NCI-H69 (cell line): ENCODE measurements around the gene PHACTR3.

Experiments
- DNase-seq: peaks from one replicate; lab custom pipeline; 2025; lab: John Stamatoyannopoulos, UW

Gene PHACTR3

DNA sequence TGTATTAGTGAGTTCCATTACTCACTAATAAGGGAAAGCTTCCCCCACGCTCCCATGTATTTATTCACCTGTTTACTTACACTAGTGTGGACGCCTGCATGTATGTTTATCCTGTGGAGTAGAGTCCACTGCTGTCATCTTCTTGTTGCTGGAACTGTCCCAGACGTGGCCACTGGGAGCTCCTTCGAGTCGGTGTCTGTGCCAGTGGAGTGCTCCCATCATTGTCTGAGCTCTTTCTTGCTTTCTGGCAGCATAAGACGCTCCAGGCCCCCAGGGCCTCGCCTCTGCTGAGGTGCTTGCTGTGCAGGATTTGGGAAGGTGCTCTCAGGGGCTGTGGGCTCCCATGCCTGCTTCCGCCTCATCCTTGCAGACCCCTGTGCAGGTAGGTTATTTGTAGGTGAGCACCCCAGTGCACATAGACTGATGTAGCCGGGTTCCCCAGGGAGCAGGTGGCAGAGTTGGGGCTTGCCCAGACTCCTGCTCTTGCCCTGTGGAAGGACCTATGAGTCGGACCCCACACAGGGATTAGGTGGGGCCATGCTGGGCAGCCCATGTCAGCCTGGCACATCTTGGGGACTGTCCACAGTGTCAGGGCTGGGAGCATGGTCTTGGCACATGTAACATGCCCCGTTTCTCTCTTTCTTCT lies 16.6 kb downstream of the PHACTR3 start:
- no peak for DNase-seq

- no peak for DNase-seq
These were observed 18.2 kb downstream of the PHACTR3 start for GRCh38 chr20:59622496-59622895.

DNA sequence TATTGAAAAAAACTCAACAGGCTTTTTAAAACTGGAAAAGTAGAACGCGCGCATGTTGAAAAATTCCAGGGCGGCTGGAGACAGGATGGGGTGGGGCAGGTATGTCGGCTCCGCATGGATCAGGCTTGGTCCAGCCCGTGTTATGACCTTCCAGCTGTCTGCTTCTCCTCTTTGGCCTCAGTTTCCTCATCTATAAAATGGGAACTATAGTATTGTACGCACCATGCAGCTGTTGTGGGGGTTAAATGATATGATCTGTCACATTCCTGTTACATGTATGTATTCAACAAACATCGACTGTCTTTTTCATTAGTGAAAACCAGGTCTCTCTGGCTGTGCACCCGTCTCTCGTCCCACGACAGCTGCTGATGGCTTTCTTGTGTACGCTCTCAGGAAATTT lies 18.8 kb downstream of the PHACTR3 start:
- no peak for DNase-seq

GRCh38 chr20:59623583-59623982 lies 19.2 kb downstream of the PHACTR3 start:
- no peak for DNase-seq

GRCh38 chr20:59624401-59624800 lies 20.1 kb downstream of the PHACTR3 start:
- DNase-seq: no peak

DNA sequence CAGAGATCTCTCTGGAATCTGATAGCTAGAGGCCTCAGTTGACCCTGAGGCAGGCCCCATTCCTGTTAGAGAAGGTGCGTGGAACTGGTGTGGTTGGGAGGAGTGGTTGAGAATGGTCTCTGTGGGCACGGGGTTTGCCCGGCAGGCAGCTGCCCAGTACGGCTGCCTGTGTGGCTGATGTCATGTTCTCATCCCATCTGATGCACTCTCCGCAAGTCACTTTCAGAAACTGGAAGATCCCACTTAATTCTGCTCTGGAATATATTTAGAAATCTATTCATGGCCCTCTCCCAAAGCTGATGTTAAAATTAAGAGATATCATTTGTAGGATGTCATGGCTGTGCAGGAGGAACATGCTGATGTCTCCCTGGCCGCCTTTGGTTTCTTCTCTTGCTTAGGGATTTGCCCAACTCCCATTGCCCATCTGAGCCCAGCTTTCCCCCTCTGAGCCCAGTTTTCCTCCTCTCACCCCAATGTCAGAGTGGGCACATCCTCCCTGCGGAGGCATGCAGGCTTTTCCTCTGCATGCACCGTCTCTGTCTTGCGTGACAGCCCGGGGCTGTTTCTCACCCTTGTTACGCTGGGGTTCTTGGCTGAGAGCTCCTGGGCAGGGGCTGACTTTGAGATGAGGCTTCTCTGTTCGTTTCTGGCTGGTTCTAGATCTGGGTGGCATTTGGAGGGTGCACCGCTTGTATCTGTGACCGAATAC lies 21.0 kb downstream of the PHACTR3 start:
- no peak for DNase-seq

DNA sequence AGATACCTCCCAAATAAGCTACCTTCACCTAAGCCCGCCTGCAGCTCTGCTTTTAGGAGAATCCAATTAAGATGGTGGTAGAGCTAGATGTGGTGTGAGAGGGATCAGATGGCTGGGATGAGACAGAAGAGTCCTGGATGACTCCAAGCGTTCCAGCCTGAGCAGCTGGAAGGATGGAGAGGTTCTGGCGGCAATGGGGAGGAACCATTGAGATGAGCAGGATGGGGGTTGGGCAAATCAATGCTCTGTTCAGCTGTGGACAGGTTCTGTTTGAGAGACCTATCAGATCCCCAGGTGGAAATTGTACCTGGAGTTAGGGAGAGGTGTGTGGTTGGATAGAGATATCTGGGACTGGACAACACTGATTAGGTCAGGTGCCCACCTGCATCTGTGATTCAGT lies 23.0 kb downstream of the PHACTR3 start:
- no peak for DNase-seq

GRCh38 chr20:59628171-59628570 lies 23.8 kb downstream of the PHACTR3 start:
- DNase-seq: no peak

DNA sequence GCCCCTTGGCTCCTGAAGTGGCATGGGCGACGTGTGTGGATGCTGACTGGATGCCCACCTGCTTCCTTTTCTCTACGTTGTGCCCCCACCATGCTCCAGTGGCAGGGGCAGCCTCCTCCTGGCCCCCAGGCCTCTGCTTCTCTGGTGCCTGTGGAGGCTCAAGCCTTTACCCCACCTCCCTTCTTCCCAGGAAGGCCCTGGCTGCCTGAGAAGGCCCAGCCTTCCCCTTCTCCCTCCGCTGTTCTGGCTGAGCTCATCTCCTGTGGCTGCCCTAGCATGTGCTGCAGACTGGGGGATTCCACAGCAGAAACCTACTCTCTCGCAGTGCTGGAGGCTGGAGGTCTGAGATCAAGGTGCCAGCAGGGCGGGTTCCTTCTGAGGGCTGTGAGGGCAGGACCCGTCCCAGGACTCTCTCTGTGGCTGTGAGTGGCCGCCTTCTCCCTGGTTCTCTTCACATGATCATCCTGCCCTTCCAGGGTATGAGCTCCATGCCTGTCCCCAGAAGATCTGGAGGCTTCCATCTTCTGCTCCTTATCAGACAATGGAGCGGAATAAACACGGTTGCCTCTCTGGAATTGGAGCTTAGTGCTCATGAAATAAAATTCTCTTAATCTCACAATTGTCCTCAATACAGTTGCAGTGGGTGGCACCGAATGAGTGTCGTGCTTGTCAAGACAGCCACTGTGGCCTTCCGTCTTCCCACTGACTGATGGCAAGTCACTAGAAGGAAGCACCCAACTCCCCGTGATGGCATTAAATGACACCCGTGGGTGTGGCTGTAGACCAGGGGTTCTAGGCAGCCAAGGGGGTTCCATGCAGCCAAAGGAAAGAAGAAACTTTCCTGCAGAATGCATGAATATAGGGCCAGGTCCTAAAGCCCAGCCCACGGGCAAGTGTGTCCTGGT lies 25.1 kb downstream of the PHACTR3 start:
- no peak for DNase-seq

GRCh38 chr20:59630526-59630925 lies 26.2 kb downstream of the PHACTR3 start:
- DNase-seq: no peak

GRCh38 chr20:59631751-59632540 lies 27.6 kb downstream of the PHACTR3 start:
- DNase-seq: no peak

DNA sequence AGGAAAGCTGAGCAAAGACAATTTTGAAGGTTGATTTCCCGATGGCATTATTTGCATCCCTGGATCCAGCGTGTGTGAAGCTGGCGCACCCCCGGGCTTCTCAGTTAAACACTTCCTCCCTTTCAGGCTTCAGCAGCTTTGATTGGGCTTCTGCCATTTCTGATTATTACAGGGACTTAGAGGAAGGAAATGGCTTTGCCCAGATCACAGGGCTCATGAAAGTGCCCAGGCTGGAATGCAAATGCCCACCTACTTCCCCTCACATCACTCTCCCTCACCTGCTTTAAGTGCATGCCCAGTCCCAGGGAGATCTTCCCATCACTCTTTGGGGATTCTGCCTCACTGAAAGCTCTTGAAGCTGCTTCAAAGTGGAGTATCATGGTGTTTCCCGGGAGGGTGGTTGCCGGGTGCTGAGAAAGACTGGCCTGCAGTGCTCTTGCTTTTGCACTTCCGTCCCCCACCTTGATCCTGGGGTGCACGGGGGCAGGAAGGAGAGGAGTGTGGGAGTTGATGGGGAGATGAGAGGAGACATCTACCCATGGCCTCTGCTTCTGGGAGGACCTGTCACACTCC lies 28.3 kb downstream of the PHACTR3 start:
- DNase-seq: no peak

GRCh38 chr20:59633656-59634251 lies 29.4 kb downstream of the PHACTR3 start:
- no peak for DNase-seq

DNA sequence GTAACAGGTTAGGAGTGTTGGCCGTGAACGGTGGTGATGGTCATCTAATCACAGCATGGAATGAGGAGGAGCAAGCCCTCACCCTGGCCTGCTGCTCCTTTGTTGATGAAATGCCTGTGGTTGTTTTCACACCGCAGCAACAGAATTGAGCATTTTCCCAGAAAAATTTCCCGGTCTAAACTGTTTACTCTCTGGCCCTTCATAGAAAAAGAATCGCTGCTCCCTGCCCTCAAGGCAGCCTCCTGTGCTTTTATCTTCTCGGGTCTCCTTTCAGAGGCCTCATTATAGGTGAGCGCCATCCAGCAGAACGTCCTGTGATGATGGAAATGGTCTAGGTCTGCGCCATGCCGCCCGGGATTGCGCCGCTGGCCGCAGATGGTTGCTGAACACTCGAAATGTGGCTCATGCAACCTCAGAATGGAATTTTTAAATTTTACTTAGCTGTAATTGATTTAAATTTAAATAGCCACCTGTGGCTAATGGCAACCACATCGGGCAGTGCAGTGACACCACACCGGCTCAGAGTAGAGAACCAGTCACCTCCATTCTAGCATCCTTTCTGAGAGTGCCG lies 30.2 kb downstream of the PHACTR3 start:
- no peak for DNase-seq

GRCh38 chr20:59636766-59637370 lies 32.5 kb downstream of the PHACTR3 start:
- DNase-seq: no peak

DNA sequence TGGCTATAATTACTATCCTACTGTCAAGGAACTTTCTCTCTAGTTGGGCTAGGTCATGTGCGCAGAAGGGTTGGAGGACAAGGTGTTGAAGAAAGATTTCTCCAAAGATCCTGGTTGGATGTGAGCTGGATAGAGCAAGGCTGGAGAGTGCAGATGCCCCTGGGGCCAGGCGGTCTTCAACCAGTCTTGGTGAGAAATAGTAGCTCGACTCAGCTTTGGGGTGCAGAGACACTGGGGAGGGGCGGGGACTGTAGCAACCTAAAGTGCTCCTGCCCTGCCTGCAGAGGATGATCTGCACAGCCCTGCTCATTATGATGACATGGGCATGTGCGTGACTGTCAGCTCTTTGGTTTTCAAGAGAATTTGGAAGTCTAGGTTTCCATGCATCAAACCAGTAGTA lies 35.9 kb downstream of the PHACTR3 start:
- no peak for DNase-seq

GRCh38 chr20:59643615-59644061 lies 39.3 kb downstream of the PHACTR3 start:
- no peak for DNase-seq

DNA sequence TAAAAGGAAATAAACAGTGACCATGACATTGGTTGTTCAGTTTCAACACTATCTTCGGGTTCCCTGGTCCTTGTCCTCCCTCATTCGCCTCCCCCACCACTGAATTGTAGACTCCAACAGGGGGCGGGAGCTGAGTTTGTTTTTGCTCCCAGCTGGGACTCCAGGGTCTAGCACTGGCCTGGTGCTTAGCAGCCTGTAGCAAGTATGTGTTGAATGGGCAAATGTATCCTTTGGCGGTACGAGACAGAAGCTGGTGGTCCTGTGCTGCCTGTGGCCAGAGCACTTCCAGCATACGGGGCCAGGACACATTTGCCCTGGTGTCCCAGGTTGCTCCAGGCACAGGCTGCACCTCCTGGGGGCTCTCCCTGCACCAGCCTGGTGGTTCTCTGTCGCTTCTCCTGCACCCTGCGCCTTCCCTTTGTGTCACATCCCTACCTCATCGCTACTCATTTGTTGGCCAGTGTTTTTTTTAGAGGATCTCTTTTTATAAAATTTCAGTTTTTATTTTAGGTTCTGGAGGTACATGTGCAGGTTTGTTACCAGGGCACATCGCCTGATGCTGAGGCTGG lies 40.1 kb downstream of the PHACTR3 start:
- no peak for DNase-seq

DNA sequence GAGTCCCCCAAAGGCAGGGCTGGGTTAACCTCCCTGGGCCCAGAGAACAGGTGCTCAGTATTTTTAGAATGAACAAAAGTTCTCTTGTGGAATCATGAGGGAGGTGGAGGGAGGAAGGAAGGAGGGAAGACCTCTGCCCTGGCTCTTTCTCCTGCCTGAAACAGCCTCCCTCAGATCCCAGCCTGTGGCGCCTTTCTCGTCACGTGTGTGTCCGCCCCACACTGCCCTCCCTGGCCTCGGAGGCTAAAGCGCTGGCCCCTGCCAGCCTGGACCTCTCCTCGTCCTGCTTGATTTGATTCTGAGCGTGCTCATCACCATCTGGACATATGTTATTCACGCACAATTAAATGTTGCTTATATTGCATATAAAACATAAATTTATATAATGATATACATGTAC lies 40.9 kb downstream of the PHACTR3 start:
- no peak for DNase-seq

GRCh38 chr20:59645761-59646171 lies 41.4 kb downstream of the PHACTR3 start:
- DNase-seq: no peak
